ENCODE measurements around the gene CELF5. TPM values are rescaled to one million over a fixed set of nuclear protein-coding genes. Genes with fewer than 3 reads are reported as not detected.
A peak's percentile ranks its signal among the peaks of the same experiment; 100 is the strongest.

Gene CELF5
- total RNA-seq, 3 donors from 2014 or later (not counting 1 experiment from before 2014, with no cell fraction given), result 0.41 to 0.83 TPM; not detected in 1

DNA sequence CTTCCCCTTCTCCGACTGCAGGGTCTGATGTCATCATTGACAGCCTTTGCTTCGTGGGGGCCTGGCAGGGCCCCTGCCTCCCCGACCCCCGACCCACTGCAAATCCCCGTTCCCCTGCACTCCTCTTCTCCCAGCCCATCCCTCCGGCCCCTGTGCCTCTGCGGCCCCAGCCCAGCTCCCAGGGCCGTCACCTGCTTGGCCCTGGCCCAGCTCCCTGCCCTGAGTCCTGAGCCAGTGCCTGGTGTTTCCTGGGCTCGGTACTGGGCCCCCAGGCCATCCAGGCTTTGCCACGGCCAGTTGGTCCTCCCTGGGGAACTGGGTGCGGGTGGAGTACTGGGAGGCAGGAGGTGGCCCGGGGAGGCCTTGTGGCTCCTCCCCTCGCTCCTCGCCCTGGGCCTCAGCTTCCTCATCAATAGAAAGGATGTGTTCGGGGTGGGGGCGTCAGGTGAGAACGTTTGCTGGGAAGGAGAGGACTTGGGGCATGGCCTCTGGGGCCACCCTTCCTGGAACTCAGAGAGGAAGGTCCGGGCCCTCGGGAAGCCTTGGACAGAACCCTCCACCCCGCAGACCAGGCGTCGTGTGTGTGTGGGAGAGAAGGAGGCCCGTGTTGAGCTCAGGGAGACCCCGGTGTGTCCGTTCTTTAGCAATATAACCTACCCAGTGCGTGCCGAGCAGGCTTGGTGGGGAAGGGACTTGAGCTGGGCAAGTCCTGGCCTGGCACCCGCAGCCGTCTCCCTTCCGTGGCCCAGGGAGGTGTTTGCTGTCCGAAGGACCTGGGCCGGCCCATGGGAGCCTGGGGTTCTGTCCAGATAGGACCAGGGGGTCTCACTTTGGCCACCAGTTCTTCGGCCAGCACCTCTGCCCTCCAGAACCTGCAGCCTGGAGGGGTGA lies 15.9 kb upstream of the CELF5 start:
- no peak overlapping the region for H3K4me3 ChIP-seq (ENCODE audit: low read length)
- H3K27me3 ChIP-seq (ENCODE audit: control insufficient read depth, insufficient read depth, low read length), result no peaks in the 10 kb centered on the region
- TF ChIP-seq, protein P1, sequence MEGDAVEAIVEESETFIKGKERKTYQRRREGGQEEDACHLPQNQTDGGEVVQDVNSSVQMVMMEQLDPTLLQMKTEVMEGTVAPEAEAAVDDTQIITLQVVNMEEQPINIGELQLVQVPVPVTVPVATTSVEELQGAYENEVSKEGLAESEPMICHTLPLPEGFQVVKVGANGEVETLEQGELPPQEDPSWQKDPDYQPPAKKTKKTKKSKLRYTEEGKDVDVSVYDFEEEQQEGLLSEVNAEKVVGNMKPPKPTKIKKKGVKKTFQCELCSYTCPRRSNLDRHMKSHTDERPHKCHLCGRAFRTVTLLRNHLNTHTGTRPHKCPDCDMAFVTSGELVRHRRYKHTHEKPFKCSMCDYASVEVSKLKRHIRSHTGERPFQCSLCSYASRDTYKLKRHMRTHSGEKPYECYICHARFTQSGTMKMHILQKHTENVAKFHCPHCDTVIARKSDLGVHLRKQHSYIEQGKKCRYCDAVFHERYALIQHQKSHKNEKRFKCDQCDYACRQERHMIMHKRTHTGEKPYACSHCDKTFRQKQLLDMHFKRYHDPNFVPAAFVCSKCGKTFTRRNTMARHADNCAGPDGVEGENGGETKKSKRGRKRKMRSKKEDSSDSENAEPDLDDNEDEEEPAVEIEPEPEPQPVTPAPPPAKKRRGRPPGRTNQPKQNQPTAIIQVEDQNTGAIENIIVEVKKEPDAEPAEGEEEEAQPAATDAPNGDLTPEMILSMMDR (IDR thresholded peaks at IDR 0.05), result no peak
- H3K4me1 ChIP-seq (ENCODE audit: control insufficient read depth, insufficient read depth, low read length), result no peaks in the 10 kb centered on the region
- DNase-seq (no peak), ATAC-seq (no peak)
- peaks cover 22% of the 10 kb centered on the region for H3K36me3 ChIP-seq (ENCODE audit: control insufficient read depth, insufficient read depth, low read length)
- H3K4me1 Mint-ChIP-seq, result peaks cover 0 to 5% of the 10 kb centered on the region in 2 donors
- no peak overlapping the region for H3K27ac Mint-ChIP-seq
- H3K9me3 Mint-ChIP-seq, result no peaks in the 10 kb centered on the region
- no peak overlapping the region for H3K4me3 Mint-ChIP-seq
- no peaks in the 10 kb centered on the region for H3K9me3 ChIP-seq (ENCODE audit: control insufficient read depth, insufficient read depth, low read length)
- no peaks in the 10 kb centered on the region for H3K27me3 Mint-ChIP-seq (ENCODE audit: low read depth in 2 of 2)
- intact Hi-C loops (cut with micrococcal nuclease), result no loop called here
- no peaks in the 10 kb centered on the region for H3K36me3 Mint-ChIP-seq
- no peak overlapping the region for H3K27ac ChIP-seq (ENCODE audit: low read length)
- WGBS (ENCODE audit: insufficient coverage), result 92% methylated on average over 33 of the region's 33 CpGs

DNA sequence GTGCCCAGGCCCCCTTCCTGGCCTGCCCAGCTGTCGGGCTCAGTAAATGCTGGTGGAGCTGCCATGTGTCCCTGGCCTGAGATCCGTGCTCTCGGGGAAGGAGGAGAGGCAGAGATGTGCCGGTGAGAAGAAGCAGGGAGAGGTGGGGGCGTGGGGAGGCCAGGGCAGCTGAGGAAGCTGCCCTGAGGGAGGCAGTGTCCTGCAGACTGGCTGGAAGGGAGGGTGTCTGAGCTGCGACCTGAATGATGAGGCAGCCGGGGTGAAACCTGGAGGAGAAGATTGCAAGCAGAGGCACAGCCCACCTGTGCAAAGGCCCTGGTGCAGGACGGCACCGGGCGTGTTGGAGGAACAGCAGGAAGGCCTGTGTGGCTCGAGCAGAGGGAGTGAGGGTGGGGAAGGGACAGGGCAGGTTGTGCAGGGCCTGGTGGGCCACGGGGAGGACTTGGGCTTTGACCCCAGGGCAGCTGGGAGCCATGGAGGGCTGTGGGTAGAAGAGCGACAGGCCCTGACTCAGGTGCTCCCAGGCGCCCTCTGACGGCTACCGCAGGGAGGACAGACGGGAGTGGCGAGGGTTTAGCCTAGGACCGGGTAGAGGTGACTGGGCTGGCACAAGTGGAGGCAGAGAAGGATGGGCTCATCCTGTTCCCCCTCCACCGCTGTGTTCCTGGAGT lies 14.0 kb upstream of the CELF5 start:
- Mint-ChIP-seq H3K4me1 (peaks cover 0 to 5% of the 10 kb centered on the region in 2 donors), H3K9me3 (no peaks in the 10 kb centered on the region), H3K27me3 (ENCODE audit: low read depth in 2 of 2) (no peaks in the 10 kb centered on the region), H3K36me3 (no peaks in the 10 kb centered on the region), H3K27ac (peak overlapping the region in 1 of 2 donors; percentile 24), H3K4me3 (no peak overlapping the region)
- TF ChIP-seq, protein P1 (IDR thresholded peaks at IDR 0.05), result peak; percentile 64
- no peak overlapping the region for H3K27ac ChIP-seq (ENCODE audit: low read length)
- H3K9me3 ChIP-seq (ENCODE audit: control insufficient read depth, insufficient read depth, low read length), result no peaks in the 10 kb centered on the region
- H3K36me3 ChIP-seq (ENCODE audit: control insufficient read depth, insufficient read depth, low read length), result peaks cover 14% of the 10 kb centered on the region
- H3K27me3 ChIP-seq (ENCODE audit: control insufficient read depth, insufficient read depth, low read length), result no peaks in the 10 kb centered on the region
- peak; percentile 77 to 97 (median 91) for ATAC-seq
- peak; percentile 60 to 78 for DNase-seq
- H3K4me3 ChIP-seq (ENCODE audit: low read length), result no peak overlapping the region
- 48% methylated on average over 20 of the region's 20 CpGs for WGBS (ENCODE audit: insufficient coverage)
- intact Hi-C loops (cut with micrococcal nuclease), result loop anchor here (5.0 kb wide), 1 partner anchor 258 kb away; no protein-coding TSS in a partner anchor
- H3K4me1 ChIP-seq (ENCODE audit: control insufficient read depth, insufficient read depth, low read length), result no peaks in the 10 kb centered on the region

DNA sequence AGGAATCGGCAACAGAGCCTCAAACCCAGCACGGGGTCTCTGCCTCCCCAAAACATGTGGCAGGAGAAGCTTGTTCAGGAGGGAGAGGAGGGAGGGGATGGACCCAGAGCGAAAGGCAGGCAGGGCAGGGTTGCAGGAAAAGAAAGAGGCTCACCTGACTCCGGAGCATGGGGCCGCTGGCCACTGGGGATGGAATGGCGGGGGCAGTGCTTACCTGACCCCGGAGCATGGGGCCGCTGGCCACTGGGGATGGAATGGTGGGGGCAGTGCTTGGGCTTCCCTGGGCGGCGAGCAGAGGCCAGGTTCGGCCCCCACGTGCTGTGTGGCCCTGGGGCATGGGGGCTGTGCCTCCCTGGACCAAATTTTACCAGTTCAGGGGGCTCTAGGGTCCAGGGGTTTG lies 13.3 kb upstream of the CELF5 start:
- no peak for DNase-seq
- Mint-ChIP-seq H3K27ac (peak overlapping the region in 1 of 2 donors; percentile 24), H3K36me3 (no peaks in the 10 kb centered on the region), H3K4me1 (peaks cover 0 to 5% of the 10 kb centered on the region in 2 donors), H3K4me3 (no peak overlapping the region), H3K9me3 (no peaks in the 10 kb centered on the region), H3K27me3 (ENCODE audit: low read depth in 2 of 2) (no peaks in the 10 kb centered on the region)
- TF ChIP-seq, protein P1 (IDR thresholded peaks at IDR 0.05), result no peak
- Histone ChIP-seq H3K4me3 (ENCODE audit: low read length) (no peak overlapping the region), H3K27me3 (ENCODE audit: control insufficient read depth, insufficient read depth, low read length) (no peaks in the 10 kb centered on the region), H3K4me1 (ENCODE audit: control insufficient read depth, insufficient read depth, low read length) (no peaks in the 10 kb centered on the region), H3K9me3 (ENCODE audit: control insufficient read depth, insufficient read depth, low read length) (no peaks in the 10 kb centered on the region), H3K36me3 (ENCODE audit: control insufficient read depth, insufficient read depth, low read length) (peaks cover 13% of the 10 kb centered on the region), H3K27ac (ENCODE audit: low read length) (no peak overlapping the region)
- 73% methylated on average over 12 of the region's 12 CpGs for WGBS (ENCODE audit: insufficient coverage)
- intact Hi-C loops (cut with micrococcal nuclease), result loop anchor here (5.0 kb wide), 1 partner anchor 259 kb away; no protein-coding TSS in a partner anchor
- no peak for ATAC-seq
